Thoracic aorta (tissue), 2 donors: ENCODE data around the gene LCN9. TPM values are rescaled to one million over a fixed set of nuclear protein-coding genes. Genes with fewer than 3 reads are reported as not detected.

Experiments
- ATAC-seq: fragments of 150-250 bp; one replicate; pipeline ENCODE4 v1.8.0; 2017; ENCODE audit warnings: low read depth; ENCODE audit not compliant: insufficient number of reproducible peaks, low FRiP score
- DNase-seq: peaks from one replicate; pipeline ENCODE4 v3.0.0-alpha.2; 2020; ENCODE audit warnings: low spot score
- H3K27ac ChIP-seq, 2 donors: fragments of 200-600 bp; sonication (generic); 1 replicate in 1 of 2; 2 replicates in 1 of 2; pipeline ENCODE4 v1.5.1; 2016; ENCODE audit warnings: mild to moderate bottlenecking in 2 of 2, moderate library complexity in 2 of 2
- H3K27me3 ChIP-seq: fragments of 200-600 bp; sonication (generic); replicated peaks from 2 replicates; pipeline ENCODE4 v1.6.0; 2016; ENCODE audit warnings: mild to moderate bottlenecking; ENCODE audit not compliant: insufficient read depth
- H3K36me3 ChIP-seq: fragments of 200-600 bp; sonication (generic); one replicate; pipeline ENCODE4 v1.5.1; 2016
- H3K4me1 ChIP-seq, 2 donors: fragments of 200-600 bp; sonication (generic); 1 replicate in 1 of 2; 2 replicates in 1 of 2; pipeline versions ENCODE4 v1.5.1 to v1.6.0; 2016; ENCODE audit warnings: low read depth in 2 of 2, mild to moderate bottlenecking in 1 of 2; ENCODE audit not compliant: control insufficient read depth in 1 of 2
- H3K4me3 ChIP-seq: fragments of 200-600 bp; sonication (generic); 2 replicates; pipeline ENCODE4 v1.5.1; 2016; ENCODE audit warnings: mild to moderate bottlenecking
- H3K9me3 ChIP-seq: fragments of 200-600 bp; sonication (generic); 2 replicates; pipeline ENCODE4 v1.5.1; 2016
- CTCF ChIP-seq: fragments of 200-600 bp; sonication (generic); IDR thresholded peaks from one replicate; pipeline ENCODE4 v1.5.1; 2019; ENCODE audit warnings: antibody characterized with exemption
- total RNA-seq, 2 donors: library from RNA; depleted of rRNA; stranded (reverse); fragments of >200 nt; gene quantifications; one replicate each; pipeline versions ENCODE4 v1.1.0 to v1.2.3, GENCODE V29; 2016

Gene LCN9
- total RNA-seq, 2 donors from 2014 or later: not detected

GRCh38 chr9:135648494-135649410 is 14.4 kb upstream of the LCN9 start:
- H3K4me1 ChIP-seq: no peaks in the 10 kb centered on the region
- no peak overlapping the region for H3K4me3 ChIP-seq
- no peaks in the 10 kb centered on the region for H3K27me3 ChIP-seq
- no peak for TF ChIP-seq CTCF
- H3K27ac ChIP-seq: no peak overlapping the region
- H3K9me3 ChIP-seq: peaks cover 29% of the 10 kb centered on the region
- ATAC-seq: no peak
- DNase-seq: no peak
- no peaks in the 10 kb centered on the region for H3K36me3 ChIP-seq

GRCh38 chr9:135649508-135649907 is 13.6 kb upstream of the LCN9 start:
- DNase-seq: no peak
- H3K4me1 ChIP-seq: no peaks in the 10 kb centered on the region
- TF ChIP-seq CTCF: no peak
- H3K36me3 ChIP-seq: no peaks in the 10 kb centered on the region
- H3K27ac ChIP-seq: no peak overlapping the region
- no peak for ATAC-seq
- H3K27me3 ChIP-seq: no peaks in the 10 kb centered on the region
- H3K4me3 ChIP-seq: no peak overlapping the region
- H3K9me3 ChIP-seq: peaks cover 25% of the 10 kb centered on the region

- Histone ChIP-seq H3K27ac (no peak overlapping the region), H3K4me1 (no peaks in the 10 kb centered on the region), H3K36me3 (no peaks in the 10 kb centered on the region), H3K27me3 (no peaks in the 10 kb centered on the region), H3K4me3 (no peak overlapping the region), H3K9me3 (peaks cover 19% of the 10 kb centered on the region)
- DNase-seq (no peak), ATAC-seq (no peak)
- TF ChIP-seq CTCF: no peak
Observed at GRCh38 chr9:135650408-135650807, 12.7 kb upstream of the LCN9 start.

- Histone ChIP-seq H3K27me3 (no peaks in the 10 kb centered on the region), H3K4me1 (no peaks in the 10 kb centered on the region), H3K27ac (no peak overlapping the region), H3K4me3 (no peak overlapping the region), H3K9me3 (no peaks in the 10 kb centered on the region), H3K36me3 (no peaks in the 10 kb centered on the region)
- no peak for TF ChIP-seq CTCF
- DNase-seq (no peak), ATAC-seq (no peak)
Observed at GRCh38 chr9:135655317-135655716, 7.8 kb upstream of the LCN9 start.

- no peak overlapping the region for H3K4me3 ChIP-seq
- no peak overlapping the region for H3K27ac ChIP-seq
- H3K9me3 ChIP-seq: no peaks in the 10 kb centered on the region
- H3K4me1 ChIP-seq: no peaks in the 10 kb centered on the region
- no peak for ATAC-seq
- DNase-seq: no peak
- no peaks in the 10 kb centered on the region for H3K36me3 ChIP-seq
- TF ChIP-seq CTCF: no peak
- H3K27me3 ChIP-seq: no peaks in the 10 kb centered on the region
Observed at GRCh38 chr9:135657416-135657815, 5.7 kb upstream of the LCN9 start.
